Large intestine (tissue), 3 donors: Measurements from ENCODE around the gene EHD2. TPM values are rescaled to one million over a fixed set of nuclear protein-coding genes. Genes with fewer than 3 reads are reported as not detected.

Experiments used
- DNase-seq, 2 donors: peaks; one replicate each; pipeline versions ENCODE4 v3.0.0 to v3.0.0-alpha.2; 2013
- H3K27ac ChIP-seq: one replicate; pipeline ENCODE4 v1.5.1; 2013; ENCODE audit warnings: low read length
- H3K27me3 ChIP-seq: 2 replicates; pipeline ENCODE4 v1.6.1; 2013; ENCODE audit warnings: low read length; ENCODE audit not compliant: control insufficient read depth, insufficient read depth
- H3K36me3 ChIP-seq: 2 replicates; pipeline ENCODE4 v1.6.1; 2013; ENCODE audit warnings: low read length; ENCODE audit not compliant: control insufficient read depth, insufficient read depth
- H3K4me1 ChIP-seq: one replicate; pipeline ENCODE4 v1.6.1; 2013; ENCODE audit warnings: low read length; ENCODE audit not compliant: control insufficient read depth, insufficient read depth
- H3K4me3 ChIP-seq: one replicate; pipeline ENCODE4 v1.5.1; 2013; ENCODE audit warnings: low read length
- H3K9me3 ChIP-seq: one replicate; pipeline ENCODE4 v1.6.1; 2013; ENCODE audit warnings: mild to moderate bottlenecking, low read depth, low read length, moderate library complexity; ENCODE audit not compliant: control insufficient read depth
- WGBS: methylation state at CpG from one replicate; pipeline ENCODE4 v1.1.5; 2013; ENCODE audit warnings: low lambda C conversion rate; ENCODE audit not compliant: insufficient coverage; 5-methylcytosine and 5-hydroxymethylcytosine counted together
- polyA plus RNA-seq: library from polyadenylated mRNA; unstranded; fragments of 120-200 nt; gene quantifications from one replicate; pipeline ENCODE4 v1.2.1, GENCODE V29; 2013

Gene EHD2
- polyA plus RNA-seq, 1 donor, result 31.4 TPM

DNA sequence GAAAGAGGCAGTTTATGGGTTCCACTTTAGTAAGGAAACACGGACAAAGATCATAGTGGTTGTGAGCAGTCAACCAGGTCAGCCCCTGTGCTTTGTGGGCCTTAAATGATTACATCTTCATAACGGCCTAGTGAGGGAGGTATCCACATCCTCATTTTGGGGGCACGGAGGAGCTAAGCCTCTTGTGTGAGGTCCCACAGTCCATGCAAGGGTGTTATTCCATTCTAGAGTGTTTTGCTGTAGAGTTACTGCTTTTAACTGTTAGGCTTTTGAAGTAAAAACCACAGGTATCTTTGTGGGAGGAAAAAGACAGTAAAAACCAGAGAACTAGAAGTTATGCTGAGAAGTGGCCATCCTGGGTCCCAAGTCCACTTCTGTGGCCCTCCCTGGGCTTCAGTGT, 36.1 kb downstream of the EHD2 start:
- Histone ChIP-seq H3K27me3 (no peaks in the 10 kb centered on the region), H3K4me3 (no peak overlapping the region), H3K9me3 (no peaks in the 10 kb centered on the region), H3K4me1 (peaks cover 4% of the 10 kb centered on the region), H3K27ac (no peak overlapping the region), H3K36me3 (peaks cover 62% of the 10 kb centered on the region)
- no peak for DNase-seq
- WGBS, result no CpG with 5 or more reads among the region's 3 CpGs

DNA sequence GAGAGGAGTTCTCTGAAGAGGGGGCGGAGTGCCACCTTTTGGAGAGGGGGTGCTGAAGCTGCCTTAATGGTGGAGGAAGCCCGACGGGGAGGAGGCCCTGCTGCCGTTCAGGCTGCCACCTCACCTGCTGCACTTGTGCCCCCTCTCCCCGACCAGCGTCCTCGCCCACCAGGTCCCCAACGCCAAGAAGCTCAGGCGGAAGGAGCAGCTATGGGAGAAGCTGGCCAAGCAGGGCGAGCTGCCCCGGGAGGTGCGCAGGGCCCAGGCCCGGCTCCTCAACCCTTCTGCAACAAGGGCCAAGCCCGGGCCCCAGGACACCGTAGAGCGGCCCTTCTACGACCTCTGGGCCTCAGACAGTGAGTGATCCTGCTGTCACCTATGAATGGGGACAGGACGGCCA, 37.5 kb downstream of the EHD2 start:
- Histone ChIP-seq H3K4me3 (no peak overlapping the region), H3K27me3 (no peaks in the 10 kb centered on the region), H3K9me3 (no peaks in the 10 kb centered on the region), H3K4me1 (no peaks in the 10 kb centered on the region), H3K36me3 (peaks cover 71% of the 10 kb centered on the region), H3K27ac (no peak overlapping the region)
- no CpG with 5 or more reads among the region's 18 CpGs for WGBS
- no peak for DNase-seq

DNA sequence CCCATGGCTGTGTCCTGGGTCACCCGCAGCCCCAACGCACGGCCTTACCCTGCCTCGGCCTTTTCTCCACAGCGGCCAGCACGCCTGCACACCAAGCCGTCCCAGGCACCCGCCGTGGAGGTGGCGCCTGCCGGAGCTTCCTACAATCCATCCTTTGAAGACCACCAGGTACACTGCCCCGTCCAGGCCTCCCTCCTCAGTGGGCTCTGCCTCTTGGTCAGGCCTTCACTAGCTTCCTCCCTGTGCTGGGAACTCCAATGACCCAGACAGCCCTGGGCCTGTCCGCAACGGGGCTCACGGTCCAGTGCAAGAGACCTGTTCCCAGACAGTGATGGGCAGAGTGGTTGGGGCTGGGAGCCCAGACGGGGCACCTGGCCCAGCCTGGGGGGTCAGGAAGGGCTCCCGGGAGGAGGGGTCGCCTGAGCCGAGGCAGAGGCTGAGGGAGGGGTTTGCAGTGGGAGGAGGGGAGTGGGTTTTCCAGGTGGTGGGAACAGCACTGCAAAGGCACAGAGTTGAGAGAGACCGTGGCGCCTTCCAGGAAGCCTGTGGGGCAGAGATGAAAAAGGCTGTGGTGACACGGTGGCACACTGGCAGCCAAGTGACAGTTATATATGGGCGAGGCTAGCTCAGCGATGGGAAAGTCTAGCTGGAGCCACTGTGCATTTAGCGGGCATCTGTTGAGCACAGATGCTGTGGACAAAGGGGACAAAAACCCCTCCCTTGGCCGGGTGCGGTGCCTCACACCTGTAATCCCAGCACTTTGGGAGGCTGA, 39.4 kb downstream of the EHD2 start:
- peaks cover 85% of the 10 kb centered on the region for H3K36me3 ChIP-seq
- H3K27ac ChIP-seq, result no peak overlapping the region
- H3K9me3 ChIP-seq, result no peaks in the 10 kb centered on the region
- peaks cover 9% of the 10 kb centered on the region for H3K4me1 ChIP-seq
- no peaks in the 10 kb centered on the region for H3K27me3 ChIP-seq
- DNase-seq, result no peak
- H3K4me3 ChIP-seq, result no peak overlapping the region
- no CpG with 5 or more reads among the region's 27 CpGs for WGBS

DNA sequence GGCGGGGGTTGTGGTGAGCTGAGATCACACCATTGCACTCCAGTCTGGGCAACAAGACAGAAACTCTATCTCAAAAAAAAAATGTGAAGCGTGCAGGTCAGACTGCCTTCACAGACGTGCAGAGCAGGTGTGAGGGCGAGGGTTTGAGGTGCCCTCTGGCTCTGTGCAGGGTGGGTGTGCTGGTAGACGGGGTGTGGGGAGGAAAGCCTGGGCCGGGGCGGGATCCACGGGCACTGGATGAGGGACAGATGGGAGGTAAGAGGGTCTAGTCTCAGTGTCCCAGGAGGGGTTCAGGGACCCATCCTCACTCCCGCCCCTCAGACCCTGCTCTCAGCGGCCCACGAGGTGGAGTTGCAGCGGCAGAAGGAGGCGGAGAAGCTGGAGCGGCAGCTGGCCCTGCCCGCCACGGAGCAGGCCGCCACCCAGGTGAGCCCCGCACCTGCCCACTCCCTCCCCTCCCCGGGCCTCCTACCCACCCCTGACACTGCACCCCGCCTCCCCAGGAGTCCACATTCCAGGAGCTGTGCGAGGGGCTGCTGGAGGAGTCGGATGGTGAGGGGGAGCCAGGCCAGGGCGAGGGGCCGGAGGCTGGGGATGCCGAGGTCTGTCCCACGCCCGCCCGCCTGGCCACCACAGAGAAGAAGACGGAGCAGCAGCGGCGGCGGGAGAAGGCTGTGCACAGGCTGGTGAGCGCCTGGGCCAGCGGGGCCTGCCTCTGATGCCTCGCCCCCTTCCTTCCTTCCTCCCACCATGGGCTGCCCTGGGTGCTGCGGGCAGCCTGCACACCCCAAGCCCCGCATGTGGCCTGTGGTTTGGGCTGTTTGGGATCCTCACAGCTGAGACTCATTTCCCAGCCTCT, 41.2 kb downstream of the EHD2 start:
- Histone ChIP-seq H3K4me1 (peaks cover 16% of the 10 kb centered on the region), H3K36me3 (peaks cover 74% of the 10 kb centered on the region), H3K4me3 (no peak overlapping the region), H3K9me3 (no peaks in the 10 kb centered on the region), H3K27me3 (no peaks in the 10 kb centered on the region), H3K27ac (no peak overlapping the region)
- DNase-seq, result no peak
- WGBS, result no CpG with 5 or more reads among the region's 37 CpGs

DNA sequence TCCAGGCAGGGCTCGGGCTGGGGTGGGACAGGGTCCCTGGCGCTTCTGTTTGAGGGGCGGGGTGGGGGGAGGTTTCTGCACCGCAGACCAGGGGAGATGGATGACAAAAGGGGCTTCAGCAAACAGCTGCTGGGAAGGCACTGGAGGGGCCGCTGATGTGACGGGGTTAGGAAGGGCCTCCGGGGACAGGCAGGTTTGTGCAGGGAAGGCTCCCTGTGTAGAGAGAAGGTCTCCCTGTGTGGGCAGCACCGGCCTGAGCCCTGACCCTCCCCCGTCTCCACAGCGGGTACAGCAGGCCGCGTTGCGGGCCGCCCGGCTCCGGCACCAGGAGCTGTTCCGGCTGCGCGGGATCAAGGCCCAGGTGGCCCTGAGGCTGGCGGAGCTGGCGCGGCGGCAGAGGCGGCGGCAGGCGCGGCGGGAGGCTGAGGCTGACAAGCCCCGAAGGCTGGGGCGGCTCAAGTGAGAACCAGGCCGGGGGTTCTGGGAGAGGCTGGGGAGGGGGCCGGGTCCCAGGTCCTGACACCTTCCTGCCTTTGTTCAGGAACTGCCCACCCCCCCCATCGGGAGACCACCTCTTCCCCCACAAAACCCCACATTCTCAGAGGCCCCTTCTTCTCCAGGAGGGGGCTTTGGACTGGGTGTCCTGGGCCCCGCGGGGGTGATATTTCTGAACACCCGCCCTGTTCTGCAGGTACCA, 42.0 kb downstream of the EHD2 start:
- Histone ChIP-seq H3K9me3 (no peaks in the 10 kb centered on the region), H3K27ac (no peak overlapping the region), H3K4me3 (no peak overlapping the region), H3K27me3 (no peaks in the 10 kb centered on the region), H3K36me3 (peaks cover 67% of the 10 kb centered on the region), H3K4me1 (peaks cover 16% of the 10 kb centered on the region)
- DNase-seq, result no peak
- WGBS, result no CpG with 5 or more reads among the region's 36 CpGs

DNA sequence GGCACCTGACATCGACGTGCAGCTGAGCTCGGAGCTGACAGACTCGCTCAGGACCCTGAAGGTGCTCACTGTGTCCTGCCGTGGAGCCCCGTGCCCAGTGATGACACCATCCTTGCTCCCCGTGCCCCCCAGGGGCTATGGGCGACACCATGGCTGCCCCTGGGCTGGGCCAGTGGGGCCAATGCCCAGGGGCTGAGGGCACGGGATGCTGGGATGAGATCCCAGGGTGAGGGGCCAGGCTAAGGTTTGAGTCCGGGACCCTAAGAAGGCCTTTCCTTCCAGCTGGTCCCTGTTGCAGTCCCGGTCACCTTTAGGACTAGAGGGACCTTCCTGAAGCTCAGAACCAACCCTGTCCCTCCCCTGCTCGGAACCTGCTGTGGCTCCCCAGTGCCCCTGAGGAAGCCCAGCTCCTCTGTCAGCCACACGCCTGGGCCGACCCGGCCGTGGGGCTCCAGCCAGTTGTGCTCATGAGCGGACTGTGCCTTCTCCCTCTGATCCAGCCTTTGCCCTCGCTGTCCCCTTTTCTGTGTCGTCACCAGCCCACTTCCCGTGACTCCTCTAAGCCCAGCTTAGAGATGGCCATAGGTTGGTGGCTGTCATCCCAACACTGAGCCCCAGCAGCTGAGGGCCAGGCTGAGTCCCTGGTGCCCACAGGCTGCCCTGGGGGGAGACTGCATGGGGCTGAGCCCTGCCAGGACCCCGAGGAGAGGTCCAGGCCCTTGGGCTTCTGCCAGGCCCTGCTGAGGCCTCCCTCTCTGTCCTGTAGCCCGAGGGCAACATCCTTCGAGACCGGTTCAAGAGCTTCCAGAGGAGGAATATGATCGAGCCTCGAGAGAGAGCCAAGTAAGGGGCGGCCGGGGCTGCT, 42.8 kb downstream of the EHD2 start:
- H3K27ac ChIP-seq, result no peak overlapping the region
- H3K4me3 ChIP-seq, result no peak overlapping the region
- DNase-seq, result no peak
- no peaks in the 10 kb centered on the region for H3K9me3 ChIP-seq
- H3K27me3 ChIP-seq, result no peaks in the 10 kb centered on the region
- peaks cover 64% of the 10 kb centered on the region for H3K36me3 ChIP-seq
- no CpG with 5 or more reads among the region's 28 CpGs for WGBS
- H3K4me1 ChIP-seq, result peaks cover 16% of the 10 kb centered on the region

DNA sequence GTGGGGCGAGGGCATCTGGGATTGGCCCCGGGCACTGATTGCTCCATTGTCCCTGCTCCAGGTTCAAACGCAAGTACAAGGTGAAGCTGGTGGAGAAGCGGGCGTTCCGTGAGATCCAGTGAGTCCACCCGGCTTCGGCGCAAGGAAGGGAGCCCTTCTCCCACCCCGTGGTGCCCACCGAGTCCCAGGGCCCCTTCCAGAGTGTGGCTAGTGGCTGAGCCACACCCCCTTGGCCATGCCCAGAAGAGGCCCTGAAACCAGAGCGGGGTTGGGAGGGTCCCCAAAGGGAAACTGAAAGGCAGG, 43.4 kb downstream of the EHD2 start:
- H3K4me1 ChIP-seq, result peaks cover 16% of the 10 kb centered on the region
- H3K36me3 ChIP-seq, result peaks cover 59% of the 10 kb centered on the region
- H3K27me3 ChIP-seq, result no peaks in the 10 kb centered on the region
- H3K9me3 ChIP-seq, result no peaks in the 10 kb centered on the region
- H3K27ac ChIP-seq, result peak overlapping the region; percentile 77
- H3K4me3 ChIP-seq, result no peak overlapping the region
- no peak for DNase-seq
- no CpG with 5 or more reads among the region's 12 CpGs for WGBS

DNA sequence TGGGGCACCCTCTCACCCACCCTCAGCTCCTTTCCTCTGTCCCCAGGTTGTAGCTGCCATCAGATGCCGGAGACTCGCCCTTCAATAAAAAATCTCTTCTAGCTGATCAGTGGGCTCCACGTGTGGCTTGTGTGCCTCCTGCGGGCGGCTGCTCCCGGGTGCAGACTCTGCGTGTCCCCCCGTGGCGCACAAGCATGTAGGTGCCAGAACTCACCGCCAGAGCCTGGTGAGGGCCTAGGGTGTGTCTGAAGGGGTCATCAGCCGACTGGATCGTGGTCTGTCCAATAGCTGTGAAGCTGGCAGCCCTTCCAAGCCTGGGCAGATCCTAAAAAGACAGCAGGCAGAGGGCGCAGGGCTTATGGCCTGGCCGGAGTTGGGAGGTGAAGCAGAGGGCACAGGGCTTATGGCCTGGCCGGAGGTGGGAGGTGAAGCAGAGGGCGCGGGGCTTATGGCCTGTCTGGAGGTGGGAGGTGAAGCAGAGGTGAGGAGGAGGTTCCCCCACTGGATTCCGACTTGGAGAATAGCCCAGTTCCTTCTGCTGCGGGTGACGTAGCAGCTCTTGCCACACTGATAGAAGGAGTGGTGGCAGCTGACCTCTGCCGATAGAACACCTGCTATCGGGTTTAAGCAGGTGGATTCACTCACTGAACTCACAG, 43.9 kb downstream of the EHD2 start:
- no CpG with 5 or more reads among the region's 22 CpGs for WGBS
- Histone ChIP-seq H3K36me3 (peaks cover 56% of the 10 kb centered on the region), H3K27ac (peak overlapping the region; percentile 77), H3K27me3 (no peaks in the 10 kb centered on the region), H3K9me3 (no peaks in the 10 kb centered on the region), H3K4me1 (peaks cover 16% of the 10 kb centered on the region), H3K4me3 (no peak overlapping the region)
- DNase-seq, result peak; percentile 62 to 75

DNA sequence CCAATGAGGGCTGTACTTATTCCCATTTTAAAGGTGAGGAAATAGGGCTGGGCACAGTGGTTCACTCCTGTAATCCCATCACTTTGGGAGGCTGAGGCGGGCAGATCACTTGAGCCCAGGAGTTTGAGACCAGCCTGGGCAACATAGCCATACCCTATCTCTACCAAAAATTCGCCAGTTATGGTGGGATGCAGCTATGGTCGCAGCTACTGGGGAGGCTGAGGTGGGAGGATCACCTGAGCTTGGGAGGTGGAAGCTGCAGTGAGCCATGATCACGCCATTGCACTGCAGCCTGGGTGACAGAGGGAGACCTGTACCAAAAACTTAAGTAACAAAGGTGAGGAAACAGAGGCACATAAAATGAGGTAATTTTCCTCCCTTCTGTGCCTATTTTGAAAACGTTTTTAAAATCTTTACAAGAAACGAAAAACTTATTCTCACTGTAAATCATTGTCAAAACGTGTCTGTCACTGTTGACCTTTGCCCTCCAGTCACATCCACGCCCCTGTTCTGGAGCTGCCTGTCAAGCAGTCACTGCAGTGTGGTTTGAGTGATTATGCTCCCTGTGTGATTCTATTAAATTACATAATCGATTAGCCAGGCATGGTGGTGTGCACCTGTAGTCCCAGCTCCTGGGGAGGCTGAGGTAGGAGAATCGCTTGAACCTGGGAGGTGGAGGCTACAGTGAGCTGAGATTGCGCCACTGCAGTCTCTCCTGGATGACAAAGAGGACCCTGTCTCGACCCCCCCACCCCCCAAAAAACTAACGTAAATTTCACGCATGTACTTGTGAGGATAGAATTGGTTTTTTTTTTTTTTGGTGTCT, 44.6 kb downstream of the EHD2 start:
- peaks cover 16% of the 10 kb centered on the region for H3K4me1 ChIP-seq
- H3K36me3 ChIP-seq, result peaks cover 48% of the 10 kb centered on the region
- H3K27ac ChIP-seq, result peak overlapping the region; percentile 77
- no peaks in the 10 kb centered on the region for H3K27me3 ChIP-seq
- peak in 1 of 2 donors; percentile 72 for DNase-seq
- H3K4me3 ChIP-seq, result no peak overlapping the region
- no peaks in the 10 kb centered on the region for H3K9me3 ChIP-seq
- 0% methylated on average over 1 of the region's 14 CpGs for WGBS
